K562 (cell line): ENCODE measurements around the gene SHLD1. TPM values are rescaled to one million over a fixed set of nuclear protein-coding genes. Genes with fewer than 3 reads are reported as not detected.

ENCODE experiments used
- ATAC-seq: fragments of 200-7000 bp; cut with Tn5 transposase; 3 replicates; pipeline ENCODE4 v1.9.1; 2020; ENCODE audit warnings: moderate library complexity
- BruUV-seq: library from RNA; stranded (reverse); fragments of 400-500 nt; replicated peaks from 2 replicates; lab custom pipeline; 2021; lab: Mats Ljungman, UMichigan
- CTCF ChIA-PET: fragments of 300-600 bp; formaldehyde crosslinking; extraction: SDS; loops from one replicate; lab custom pipeline; 2021; ENCODE audit warnings: low intra/inter-chr PET ratio; lab: Yijun Ruan, JAX
- POLR2A ChIA-PET: fragments of 300-600, 350-650 bp; sonication (Branson Sonifier 250); formaldehyde crosslinking; extraction: SDS; loops from one replicate; lab custom pipeline; 2021; ENCODE audit warnings: antibody characterized with exemption, inconsistent platforms; lab: Yijun Ruan, JAX
- DNase-seq, 4 experiments: peaks; one replicate each; pipeline versions ENCODE4 v3.0.0 to v3.0.0-alpha.2; 2011 to 2018; ENCODE audit warnings: low spot score in 3 of 4, mixed read lengths in 3 of 4; ENCODE audit errors: extremely low read depth in 1 of 4
- FAIRE-seq: peaks from 2 replicates; lab custom pipeline; 2011; peaks lifted over from hg19 to GRCh38; lab: Jason Lieb, UNC
- H2AFZ ChIP-seq: 2 replicates; pipeline ENCODE4 v1.6.0; 2011; ENCODE audit warnings: low read depth, low read length, control low read depth, inconsistent platforms
- H3K27ac ChIP-seq: fragments of 200-600 bp; 3 replicates; pipeline ENCODE4 v1.8.0; 2011; ENCODE audit warnings: low read depth, mild to moderate bottlenecking, control low read depth, inconsistent platforms, low read length, moderate library complexity, mixed read lengths; ENCODE audit errors: extremely low read depth
- H3K27me3 ChIP-seq, 2 experiments: fragments of 300-600 bp in 1 of 2; 2 replicates in 1 of 2; 3 replicates in 1 of 2; pipeline versions ENCODE4 v1.6.0 to v1.8.0; 2011; ENCODE audit warnings: inconsistent platforms in 2 of 2, low read length in 2 of 2, mild to moderate bottlenecking in 1 of 2, mixed read lengths in 1 of 2, moderate library complexity in 1 of 2; ENCODE audit not compliant: control insufficient read depth in 2 of 2, insufficient read depth in 2 of 2
- H3K36me3 ChIP-seq: fragments of 300-600 bp; 3 replicates; pipeline ENCODE4 v1.8.0; 2011; ENCODE audit warnings: mild to moderate bottlenecking, low read length, inconsistent platforms; ENCODE audit not compliant: control insufficient read depth, insufficient read depth
- H3K4me1 ChIP-seq, 2 experiments: fragments of 200-600 bp in 1 of 2; replicated peaks in 1 of 2; 2 replicates in 1 of 2; 3 replicates in 1 of 2; pipeline versions ENCODE4 v1.5.1 to v1.8.0; 2011; ENCODE audit warnings: inconsistent platforms in 2 of 2, low read length in 2 of 2, mild to moderate bottlenecking in 1 of 2, mixed read lengths in 1 of 2, moderate library complexity in 1 of 2; ENCODE audit not compliant: control insufficient read depth in 2 of 2, insufficient read depth in 2 of 2
- H3K4me2 ChIP-seq: 2 replicates; pipeline ENCODE4 v1.6.1; 2011; ENCODE audit warnings: low read length, control low read depth, inconsistent platforms, mixed read lengths; ENCODE audit not compliant: insufficient read depth
- H3K4me3 ChIP-seq: fragments of 200-600 bp; sonication (generic), shearing (Covaris generic); 2 replicates; pipeline ENCODE4 v1.5.1; 2016; ENCODE audit warnings: control low read depth, inconsistent platforms
- H3K79me2 ChIP-seq: fragments of 200-600 bp; 3 replicates; pipeline ENCODE4 v1.8.0; 2011; ENCODE audit warnings: low read length, inconsistent platforms; ENCODE audit not compliant: control insufficient read depth, insufficient read depth
- H3K9ac ChIP-seq, 2 experiments: 2 replicates each; pipeline versions ENCODE4 v1.6.0 to v1.6.1; 2011; ENCODE audit warnings: low read depth in 2 of 2, low read length in 2 of 2, control low read depth in 1 of 2, inconsistent platforms in 1 of 2, mild to moderate bottlenecking in 1 of 2, mixed read lengths in 1 of 2; ENCODE audit not compliant: insufficient read depth in 1 of 2
- H3K9me1 ChIP-seq: one replicate; pipeline ENCODE4 v1.6.0; 2011; ENCODE audit warnings: inconsistent platforms, mild to moderate bottlenecking, low read length, moderate library complexity; ENCODE audit not compliant: control insufficient read depth, insufficient read depth
- H3K9me3 ChIP-seq: replicated peaks from 2 replicates; pipeline ENCODE4 v1.5.1; 2011; ENCODE audit warnings: low read depth, low read length, inconsistent platforms; ENCODE audit not compliant: control insufficient read depth, insufficient read depth
- H4K20me1 ChIP-seq: replicated peaks from 2 replicates; pipeline ENCODE4 v1.6.1; 2011; ENCODE audit warnings: low read length, inconsistent platforms, mixed read lengths; ENCODE audit not compliant: control insufficient read depth, insufficient read depth
- CHD7 ChIP-seq: fragments of 200-600 bp; sonication (generic); IDR thresholded peaks from one replicate; pipeline ENCODE4 v1.6.1; 2012; ENCODE audit warnings: mild to moderate bottlenecking, low read depth, low read length, inconsistent platforms
- MITF ChIP-seq: IDR thresholded peaks from 2 replicates; pipeline ENCODE4 v1.6.1; 2014; ENCODE audit warnings: antibody characterized with exemption
- ZNF699 ChIP-seq: fragments of 250-450 bp; sonication (Bioruptor Pico); IDR thresholded peaks from 2 replicates; pipeline ENCODE4 v1.8.0; 2021; ENCODE audit warnings: mild to moderate bottlenecking, moderate library complexity; ENCODE audit not compliant: insufficient replicate concordance
- WGBS: fragments of 100-300 bp; shearing (Covaris generic); methylation state at CpG from one replicate; pipeline ENCODE4 v1.1.6; 2016; ENCODE audit warnings: low coverage, mixed read lengths; ENCODE audit not compliant: insufficient coverage; ENCODE audit errors: missing lambda C conversion rate; 5-methylcytosine and 5-hydroxymethylcytosine counted together
- in situ Hi-C: fragments of 300-500 bp; cut with MboI; formaldehyde crosslinking; loops from 4 replicates; pipeline ENCODE4 v1.15.0; 2018; ENCODE audit warnings: inconsistent platforms, mixed read lengths
- intact Hi-C: fragments of 100-400 bp; cut with micrococcal nuclease; formaldehyde crosslinking; loops from 2 replicates; pipeline ENCODE4 v1.14.2; 2022
- polyA plus RNA-seq, 8 experiments: library from polyadenylated mRNA; depleted of rRNA in 4 of 8; stranded (reverse) in 5 of 8; unstranded in 3 of 8; fragments of >200 nt; fragmentation: Nextera tagmentation in 2 of 8; fragmentation: Illumina TruSeq in 1 of 8; extraction: Ambion mirVana in 2 of 8; extraction: Trizol in 1 of 8; gene quantifications; 2 replicates each; pipeline versions ENCODE4 v1.2.1 to v1.2.3, GENCODE V29; 2011 to 2014; ENCODE audit warnings: inconsistent platforms in 1 of 8, missing spikeins in 1 of 8
- total RNA-seq, 7 experiments: library from RNA; depleted of rRNA in 6 of 7; stranded (reverse); fragments of >200 nt in 6 of 7; fragmentation: Illumina TruSeq in 2 of 7; extraction: Trizol in 2 of 7; gene quantifications; 2 replicates each; pipeline versions ENCODE4 v1.2.1 to v1.2.3, GENCODE V29; 2011 to 2021; ENCODE audit warnings: low replicate concordance in 1 of 7
- TF ChIP-seq, protein P1 (sequence below): fragments of 250-450 bp; sonication (Bioruptor Pico); IDR thresholded peaks from 2 replicates; pipeline ENCODE4 v1.5.0; 2021; ENCODE audit warnings: mild to moderate bottlenecking, moderate library complexity

The SHLD1 gene
- total and polyA plus RNA-seq, 9 of the 15 experiments (the other 6 are each of a cell fraction or from before 2014, with no cell fraction given): 3.7 to 21.6 (median 8.2) TPM

DNA sequence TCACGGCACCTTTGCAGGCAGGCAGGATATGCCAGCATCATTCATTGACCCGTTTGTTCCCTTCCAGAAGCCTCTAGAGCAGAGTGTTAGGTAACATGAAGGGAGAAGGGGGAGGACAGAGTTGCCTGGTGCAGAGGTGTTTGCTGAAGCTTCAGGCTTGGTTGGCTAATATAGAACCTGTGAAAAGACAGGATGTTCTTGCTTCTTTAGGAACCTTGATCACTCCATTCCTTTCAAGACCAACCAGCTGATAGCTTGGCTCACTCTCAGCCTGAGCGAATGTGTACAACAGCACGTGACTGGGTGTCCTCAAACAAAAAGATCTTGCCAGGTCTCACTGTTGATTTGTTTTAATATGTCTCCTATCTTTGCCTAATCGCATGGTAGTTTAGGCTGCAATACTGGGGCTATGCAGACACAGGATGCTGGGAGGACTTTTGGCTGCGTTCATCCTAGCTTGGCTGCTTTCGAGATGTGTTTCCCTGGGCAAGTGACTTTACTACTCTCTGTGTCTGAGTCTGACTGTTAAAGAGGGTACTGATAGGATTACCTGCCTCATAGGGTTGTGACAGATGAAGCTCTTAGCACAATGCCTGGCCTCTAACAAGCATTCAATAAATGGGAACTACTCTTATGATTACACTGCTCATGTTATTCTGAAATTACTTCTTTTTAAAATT lies 16.0 kb downstream of the SHLD1 start:
- H3K36me3 ChIP-seq: 0 out of 3 replicates have a peak, but pooled peaks cover 2% of the 10 kb centered on the region
- ChIA-PET POLR2A (interaction anchor here (0.7 kb wide), 1 partner anchor 232 kb away, joined by 3 read pairs; no protein-coding TSS in a partner anchor), CTCF (no interaction called here)
- intact Hi-C loops (no loop called here), in situ Hi-C loops (no loop called here)
- H3K4me2 ChIP-seq: no peak overlapping the region
- H3K4me3 ChIP-seq: no peak overlapping the region
- H3K79me2 ChIP-seq: no peaks in the 10 kb centered on the region
- H3K4me1 ChIP-seq: peaks cover 10 to 24% of the 10 kb centered on the region in 2 experiments; a peak in 4 of 5 replicates
- H2AFZ ChIP-seq: no peak overlapping the region
- no TSS peak for BruUV-seq
- 77% methylated on average over 5 of the region's 7 CpGs for WGBS
- FAIRE-seq: no peak
- H3K9me3 ChIP-seq: no peaks in the 10 kb centered on the region
- no peaks in the 10 kb centered on the region for H3K9me1 ChIP-seq
- no peak for DNase-seq
- H4K20me1 ChIP-seq: no peaks in the 10 kb centered on the region
- no peak for ATAC-seq
- no peaks in the 10 kb centered on the region for H3K27me3 ChIP-seq
- H3K27ac ChIP-seq: no peak overlapping the region
- no peak overlapping the region for H3K9ac ChIP-seq
- no peak for TF ChIP-seq MITF
- TF ChIP-seq ZNF699 (CRISPR knock-in tag): no peak
- TF ChIP-seq, protein P1, sequence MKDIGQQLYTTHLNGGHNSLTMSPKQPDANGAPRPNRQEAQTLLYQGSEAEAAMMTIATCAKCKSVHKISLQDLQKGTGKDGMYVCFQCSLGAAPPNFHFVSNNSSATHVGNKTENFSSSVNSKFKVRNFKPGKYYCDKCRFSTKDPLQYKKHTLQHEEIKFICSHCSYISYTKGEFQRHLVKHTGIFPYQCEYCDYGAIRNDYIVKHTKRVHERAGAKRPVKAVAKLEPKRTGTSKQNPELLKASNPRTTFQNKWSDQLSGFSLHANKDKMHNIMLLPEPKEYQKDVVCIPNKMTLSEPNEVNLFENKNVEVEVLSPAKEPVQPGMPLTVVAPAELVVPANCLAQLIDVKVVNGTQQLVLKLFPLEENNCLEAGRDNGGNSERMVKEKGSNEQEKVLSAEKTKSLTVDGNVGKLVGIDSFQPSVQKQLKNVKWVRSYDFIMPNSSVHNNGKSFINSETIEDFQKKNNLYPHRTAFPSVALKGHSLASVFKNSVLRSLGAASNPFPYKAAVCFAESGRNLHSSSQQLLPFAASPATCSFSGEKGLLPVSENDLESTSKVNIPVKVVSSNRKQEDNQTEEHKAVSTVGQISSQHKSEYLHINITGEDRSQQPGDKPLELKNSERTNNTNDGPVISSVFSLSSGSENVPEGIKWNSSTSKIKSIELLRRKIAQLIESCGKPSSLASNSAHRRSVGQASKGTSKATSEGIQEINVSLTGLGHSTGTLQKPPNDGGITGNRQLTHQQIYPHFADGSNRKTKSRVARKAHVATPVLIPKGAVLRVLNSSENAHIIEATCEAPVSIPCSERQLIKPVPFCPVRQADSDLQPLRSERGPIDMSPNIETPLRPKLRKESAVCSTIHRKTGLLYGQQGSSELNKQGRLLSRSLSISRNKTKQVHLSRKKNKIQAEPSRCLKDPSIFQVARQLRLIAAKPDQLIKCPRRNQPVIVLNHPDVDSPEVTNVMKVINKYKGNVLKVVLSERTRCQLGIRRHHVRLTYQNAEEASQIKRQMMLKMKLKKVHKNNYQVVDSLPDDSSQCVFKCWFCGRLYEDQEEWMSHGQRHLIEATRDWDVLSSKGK (CRISPR knock-in tag): no peak
- no peak for TF ChIP-seq CHD7
